SKM-1 treated with dmso at 0.1 percent for 144 hours (cell line): ENCODE results near the gene MAPKAP1.

Experiments used
- DNase-seq: peaks from one replicate; lab custom pipeline; 2025; ENCODE audit not compliant: unreplicated experiment; lab: John Stamatoyannopoulos, UW

Gene MAPKAP1

GRCh38 chr9:125646217-125646616, 60.8 kb downstream of the MAPKAP1 start:
- DNase-seq: no peak

DNA sequence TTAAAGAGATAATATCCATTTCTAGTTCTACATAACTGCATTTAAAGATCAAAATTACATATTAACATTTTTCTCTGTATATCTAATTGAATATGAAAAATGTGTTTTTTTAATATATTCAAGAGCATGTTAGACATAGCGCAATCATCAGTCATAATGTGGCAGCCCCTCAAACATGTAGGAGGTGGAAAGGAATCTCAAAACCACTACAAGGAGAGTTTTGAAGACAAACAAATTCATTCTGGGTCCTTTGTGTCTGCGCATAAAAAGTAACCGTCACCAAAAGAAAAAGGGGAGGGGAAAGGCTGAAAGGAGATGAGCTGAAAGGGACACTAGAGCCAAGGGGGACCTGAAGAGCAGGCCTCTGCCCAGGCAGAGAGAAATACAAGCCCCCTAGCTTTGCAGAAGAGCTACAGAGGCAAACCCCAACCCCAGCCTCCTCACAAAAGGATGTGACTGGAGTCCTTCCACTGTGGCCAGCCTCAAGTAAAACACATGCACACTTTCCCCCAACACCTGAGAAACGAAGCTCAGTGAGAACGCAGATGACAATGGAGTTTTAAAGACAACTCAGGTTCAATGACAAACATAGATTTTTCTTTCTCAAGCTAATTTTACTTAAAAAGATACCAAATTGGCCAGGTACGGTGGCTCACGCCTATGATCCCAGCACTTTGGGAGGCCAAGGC, 62.0 kb downstream of the MAPKAP1 start:
- no peak for DNase-seq

DNA sequence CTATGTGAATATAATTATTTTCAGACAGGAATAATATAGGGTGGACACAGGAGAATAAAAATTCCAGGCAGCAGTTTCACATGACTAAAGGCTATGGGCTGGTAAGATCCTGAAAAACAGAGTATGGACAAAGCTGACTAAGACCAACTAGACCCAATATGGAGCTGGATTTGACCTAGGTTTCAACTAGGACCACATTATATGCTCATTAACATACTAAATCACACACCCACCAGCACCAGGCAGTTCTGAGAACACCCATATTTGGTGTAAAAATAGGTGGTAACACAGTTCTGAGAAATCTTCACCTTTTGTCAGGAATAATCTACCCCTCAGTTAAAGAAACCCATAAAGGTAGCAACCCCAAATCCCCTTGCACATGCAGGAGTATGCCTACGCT, 64.7 kb downstream of the MAPKAP1 start:
- DNase-seq: no peak

DNA sequence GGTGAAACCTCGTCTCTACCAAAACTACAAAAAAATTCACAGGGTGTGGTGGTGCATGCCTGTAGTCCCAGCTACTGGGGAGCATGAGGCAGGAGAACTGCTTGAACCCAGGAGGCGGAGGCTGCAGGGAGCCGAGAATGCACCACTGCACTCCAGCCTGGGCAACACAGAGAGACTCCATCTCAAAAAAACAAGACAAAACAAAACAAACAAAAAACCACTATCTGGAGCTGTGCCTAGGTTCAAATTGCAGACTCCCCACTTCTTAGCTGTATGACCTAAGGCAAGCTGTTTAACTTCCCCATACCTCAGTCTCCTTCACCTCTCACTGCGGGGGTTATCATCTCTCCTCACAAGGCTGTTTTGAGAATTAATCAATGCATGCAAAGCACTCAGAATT, 68.0 kb downstream of the MAPKAP1 start:
- peak; percentile 10 for DNase-seq

- no peak for DNase-seq
Measured at GRCh38 chr9:125638239-125639045, 68.6 kb downstream of the MAPKAP1 start.

GRCh38 chr9:125637241-125637640, 69.8 kb downstream of the MAPKAP1 start:
- DNase-seq: no peak

- DNase-seq: no peak
Measured at GRCh38 chr9:125635888-125636287, 71.1 kb downstream of the MAPKAP1 start.

GRCh38 chr9:125634040-125634717, 72.8 kb downstream of the MAPKAP1 start:
- no peak for DNase-seq

GRCh38 chr9:125633116-125633745, 73.8 kb downstream of the MAPKAP1 start:
- DNase-seq: no peak

GRCh38 chr9:125632321-125633115, 74.5 kb downstream of the MAPKAP1 start:
- peak; percentile 92 for DNase-seq

GRCh38 chr9:125631391-125632085, 75.5 kb downstream of the MAPKAP1 start:
- peak; percentile 4 for DNase-seq

DNA sequence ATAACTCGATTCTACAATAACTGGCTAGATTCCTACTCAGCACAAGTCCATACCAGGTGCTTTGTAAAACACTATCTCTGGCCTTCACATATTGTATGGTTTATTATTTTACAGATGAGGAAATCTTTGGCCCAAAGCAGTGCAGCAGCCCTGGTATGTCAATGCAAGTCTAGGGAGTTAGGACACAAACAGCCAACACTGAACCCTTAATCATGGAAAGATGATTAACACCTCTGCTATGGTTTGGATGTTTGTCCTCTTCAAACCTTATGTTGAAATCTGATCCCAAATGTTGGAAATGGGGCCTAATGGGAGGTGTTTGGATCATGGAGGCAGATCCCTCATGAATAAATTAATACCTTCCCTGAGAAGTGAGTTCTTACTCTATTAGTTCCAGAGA, 76.6 kb downstream of the MAPKAP1 start:
- DNase-seq: no peak

DNA sequence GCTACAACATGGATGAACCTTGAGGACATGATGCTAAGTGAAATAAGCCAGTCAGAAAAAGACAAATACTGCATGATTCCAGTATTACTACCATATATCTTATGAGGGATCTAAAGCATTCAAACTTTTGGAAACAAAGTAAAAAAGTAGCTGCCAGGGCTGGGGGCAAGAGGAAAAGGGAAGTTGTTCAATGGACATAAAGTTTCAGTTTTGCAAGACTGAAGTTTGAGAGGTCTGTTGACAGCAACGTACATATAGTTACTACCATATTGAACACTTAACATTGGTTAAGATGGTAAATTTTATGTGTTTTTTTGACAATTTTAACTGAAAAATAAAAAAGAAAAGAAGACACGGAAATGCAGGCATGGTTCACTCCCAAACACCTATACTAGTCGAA, 77.6 kb downstream of the MAPKAP1 start:
- DNase-seq: peak; percentile 76

DNA sequence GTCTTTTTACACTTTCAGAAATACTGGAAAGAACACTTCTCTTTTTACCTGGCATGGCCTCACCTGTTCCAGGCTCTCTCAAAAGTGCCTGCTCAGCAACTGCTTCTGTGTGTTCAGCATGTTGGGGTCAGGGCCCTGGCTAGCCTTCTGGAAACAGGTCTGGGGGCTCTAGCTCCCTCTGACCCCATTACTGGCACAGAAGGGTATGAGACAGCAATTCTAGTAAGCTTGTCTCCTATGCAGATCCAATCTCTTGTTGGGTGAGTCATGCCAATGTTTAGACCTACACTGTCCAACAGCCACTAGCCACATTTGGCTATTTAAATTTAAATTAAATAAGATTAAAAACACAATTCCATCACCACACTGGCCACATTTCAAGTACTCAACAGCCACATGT, 80.8 kb downstream of the MAPKAP1 start:
- DNase-seq: no peak

GRCh38 chr9:125621170-125621569, 85.8 kb downstream of the MAPKAP1 start:
- no peak for DNase-seq

DNA sequence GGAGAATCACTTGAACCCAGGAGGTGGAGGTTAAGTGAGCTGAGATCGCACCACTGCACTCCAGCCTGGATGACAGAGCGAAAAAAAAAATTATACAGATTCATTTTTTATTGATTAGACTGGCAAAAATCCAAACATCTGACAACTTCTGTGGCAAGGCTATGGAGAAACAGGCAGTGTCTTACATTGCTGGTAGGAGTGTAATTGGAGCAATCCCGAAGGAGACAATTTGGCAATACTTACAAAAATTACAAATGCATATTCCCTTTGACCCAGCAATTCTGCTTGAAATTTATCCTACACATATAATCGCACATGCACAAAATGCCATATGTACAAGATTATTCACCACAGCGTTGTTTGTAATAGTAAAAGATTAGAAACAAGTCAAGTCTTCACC, 86.8 kb downstream of the MAPKAP1 start:
- no peak for DNase-seq

- DNase-seq: no peak
Measured at GRCh38 chr9:125617087-125617486, 89.9 kb downstream of the MAPKAP1 start.

DNA sequence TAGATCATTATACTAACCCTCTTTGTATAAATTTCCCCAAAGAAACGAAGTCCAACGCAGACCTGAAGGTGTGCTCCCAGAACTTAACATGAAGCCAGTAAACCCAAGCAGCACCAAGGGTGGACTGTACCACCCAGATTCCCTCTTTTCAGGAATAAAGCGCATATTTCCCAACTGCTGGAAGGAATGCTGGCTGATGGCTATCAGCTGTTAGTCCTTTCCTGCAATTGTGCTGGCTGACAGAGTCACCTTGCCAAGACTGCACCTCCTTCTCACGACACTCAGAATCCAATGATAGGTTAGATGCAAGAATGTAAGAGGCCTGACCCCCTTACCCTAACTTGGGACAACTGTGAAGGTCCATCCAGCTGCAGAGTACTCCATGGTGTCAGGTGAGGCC, 93.9 kb downstream of the MAPKAP1 start:
- DNase-seq: no peak

DNA sequence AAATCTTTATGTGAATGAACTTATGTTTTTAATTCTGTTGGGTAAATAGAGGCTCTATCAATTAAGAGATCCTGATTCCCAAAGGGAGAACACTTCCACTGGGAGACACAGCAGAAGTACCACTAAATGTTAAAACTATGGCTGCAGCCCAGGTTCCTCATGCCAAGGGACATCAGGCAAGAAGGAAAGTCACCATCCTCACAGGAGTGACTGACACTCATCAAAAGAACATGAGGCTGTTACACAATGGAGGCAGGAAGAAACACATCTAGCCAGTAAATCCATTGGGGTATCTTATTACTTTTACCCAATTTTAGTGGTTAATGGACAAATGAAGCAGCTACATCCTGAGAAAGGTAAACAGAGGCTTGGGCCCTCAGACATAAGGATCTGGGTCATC, 94.4 kb downstream of the MAPKAP1 start:
- DNase-seq: no peak

GRCh38 chr9:125611121-125611765, 95.8 kb downstream of the MAPKAP1 start:
- no peak for DNase-seq
